ENCODE results near the gene OPRM1. TPM values are rescaled to one million over a fixed set of nuclear protein-coding genes. Genes with fewer than 3 reads are reported as not detected.

OPRM1 gene
- total and polyA plus RNA-seq, 2 of the 8 experiments (the other 6 are each of a cell fraction or from before 2014, with no cell fraction given), result not detected

- Histone ChIP-seq H4K8ac (ENCODE audit: extremely low read depth, insufficient read depth, low read length) (no peak overlapping the region), H2AFZ (ENCODE audit: low read length) (no peak overlapping the region), H2BK20ac (ENCODE audit: low read length) (no peak overlapping the region), H2AK5ac (ENCODE audit: low read depth, low read length) (no peak overlapping the region), H3K9ac (replicated peaks in 1 of 4; ENCODE audit: extremely low read depth in 1 of 4, low read depth in 3 of 4, low read length in 3 of 4) (no peak overlapping the region), H3K56ac (replicated peaks; ENCODE audit: insufficient read length, low read depth, low read length) (no peak overlapping the region), H3K36me3 (ENCODE audit: control insufficient read depth in 2 of 4, insufficient read depth in 4 of 4, low read length in 3 of 4) (no peaks in the 10 kb centered on the region), H2BK120ac (replicated peaks; ENCODE audit: low read depth, low read length) (no peak overlapping the region), H4K91ac (replicated peaks; ENCODE audit: insufficient read length, low read length) (no peak overlapping the region), H2BK5ac (ENCODE audit: low read depth, low read length) (no peak overlapping the region), H3K27me3 (replicated peaks in 1 of 4; ENCODE audit: control insufficient read depth in 3 of 4, extremely low read depth in 1 of 4, insufficient read depth in 3 of 4, low read length in 3 of 4) (no peaks in the 10 kb centered on the region), H3K4me1 (replicated peaks in 1 of 4; ENCODE audit: control insufficient read depth in 3 of 4, insufficient read depth in 4 of 4, low read length in 3 of 4) (no peaks in the 10 kb centered on the region), H3K79me2 (ENCODE audit: control insufficient read depth in 1 of 2, insufficient read depth in 2 of 2, low read length in 2 of 2) (no peaks in the 10 kb centered on the region), H3K4ac (replicated peaks; ENCODE audit: insufficient read length, low read depth, low read length) (no peak overlapping the region), H3K27ac (ENCODE audit: low read depth, low read length) (no peak overlapping the region), H4K20me1 (replicated peaks in 1 of 2; ENCODE audit: control insufficient read depth in 1 of 2, insufficient read depth in 2 of 2, low read length in 2 of 2) (no peaks in the 10 kb centered on the region), H2BK12ac (ENCODE audit: low read depth, low read length) (no peak overlapping the region), H2BK15ac (ENCODE audit: low read length) (no peak overlapping the region), H3K4me3 (ENCODE audit: extremely low read depth in 1 of 4, insufficient read depth in 2 of 4, low read depth in 3 of 4, low read length in 4 of 4) (no peak overlapping the region), H3K79me1 (ENCODE audit: low read depth, low read length) (no peaks in the 10 kb centered on the region), H3K18ac (ENCODE audit: extremely low read depth, low read length) (no peak overlapping the region), H3K14ac (ENCODE audit: insufficient read length) (no peak overlapping the region), H4K5ac (ENCODE audit: insufficient read length, low read depth, low read length) (no peak overlapping the region), H3K23ac (ENCODE audit: insufficient read length) (no peak overlapping the region), H3K9me3 (ENCODE audit: insufficient read depth in 2 of 2, low read depth in 1 of 2, low read length in 1 of 2) (no peaks in the 10 kb centered on the region), H3K4me2 (ENCODE audit: insufficient read depth in 1 of 2, low read depth in 2 of 2, low read length in 2 of 2) (no peak overlapping the region), H3K23me2 (ENCODE audit: low read depth, low read length) (no peaks in the 10 kb centered on the region)
- ChIA-PET POLR2A (ENCODE audit: partially characterized antibody) (no interaction called here), CTCF (ENCODE audit: partially characterized antibody) (interaction anchor here (1.6 kb wide), 1 partner anchor 15 kb away, joined by 3 read pairs; no protein-coding TSS in a partner anchor)
- no peak for FAIRE-seq
- 89% methylated on average over 3 of the region's 3 CpGs; no CpG with 5 or more reads in 1 of the 2 experiments for WGBS, 2 experiments (ENCODE audit: extremely low coverage in 1 of 2, insufficient coverage in 1 of 2, insufficient read length in 1 of 2, insufficient replicate concordance in 2 of 2, low coverage in 1 of 2, low lambda C conversion rate in 2 of 2, missing lambda C conversion rate in 1 of 2)
- no peak for DNase-seq (ENCODE audit: low read depth in 1 of 2, low spot score in 2 of 2)
- TF ChIP-seq EGR1 (IDR thresholded peaks at IDR 0.05; ENCODE audit: borderline replicate concordance, low read depth, low read length), result no peak
- no peak for TF ChIP-seq RAD21 (IDR thresholded peaks at IDR 0.05 in 1 of 2, conservative IDR thresholded peaks at IDR 0.05 in 1 of 2; ENCODE audit: low read depth in 2 of 2, low read length in 2 of 2)
- TF ChIP-seq SP2 (IDR thresholded peaks at IDR 0.05; ENCODE audit: low read length), result no peak
- TF ChIP-seq CEBPB (IDR thresholded peaks at IDR 0.05; ENCODE audit: low read depth, low read length), result no peak
- TF ChIP-seq CTCF (IDR thresholded peaks at IDR 0.05; ENCODE audit: control extremely low read depth in 1 of 3, insufficient read depth in 1 of 3, low read depth in 1 of 3, low read length in 3 of 3), result no peak
These were observed 163.3 kb downstream of the OPRM1 start for GRCh38 chr6:154202339-154202738.

Data from H1 (cell line).